Ishikawa (cell line): Measurements from ENCODE around the gene NFATC1.

Experiments
- CEBPB ChIP-seq: IDR thresholded peaks from 2 replicates; pipeline ENCODE4 v1.6.1; 2012
- EGR1 ChIP-seq: IDR thresholded peaks from 2 replicates; pipeline ENCODE4 v1.6.1; 2012
- EP300 ChIP-seq: IDR thresholded peaks from 2 replicates; pipeline ENCODE4 v1.6.1; 2012; ENCODE audit warnings: borderline replicate concordance
- FOXM1 ChIP-seq: IDR thresholded peaks from 2 replicates; pipeline ENCODE4 v1.6.1; 2012; ENCODE audit warnings: low read depth, borderline replicate concordance
- REST ChIP-seq: IDR thresholded peaks from 2 replicates; pipeline ENCODE4 v1.6.1; 2012; ENCODE audit warnings: low read depth, mild to moderate bottlenecking
- TAF1 ChIP-seq: IDR thresholded peaks from 2 replicates; pipeline ENCODE4 v1.6.1; 2012; ENCODE audit warnings: low read depth, mild to moderate bottlenecking
- TCF12 ChIP-seq: IDR thresholded peaks from 2 replicates; pipeline ENCODE4 v1.6.1; 2012; ENCODE audit warnings: low read depth
- TEAD4 ChIP-seq: IDR thresholded peaks from 2 replicates; pipeline ENCODE4 v1.6.1; 2012
- USF1 ChIP-seq: IDR thresholded peaks from 2 replicates; pipeline ENCODE4 v1.6.1; 2012

- TF ChIP-seq EP300 (no peak), TCF12 (no peak), USF1 (no peak), EGR1 (no peak), TAF1 (no peak), FOXM1 (no peak), CEBPB (no peak), TEAD4 (no peak), REST (no peak)
Measured at GRCh38 chr18:79558196-79558932, 162.6 kb downstream of the NFATC1 start.
